ENCODE results near the gene PHLDB2. TPM values are rescaled to one million over a fixed set of nuclear protein-coding genes. Genes with fewer than 3 reads are reported as not detected.

The PHLDB2 gene
- total and polyA plus RNA-seq, 10 of the 15 experiments (the other 5 are each of a cell fraction or from before 2014, with no cell fraction given), result 0.03 to 0.67 (median 0.40) TPM

GRCh38 chr3:111963424-111963823 is 104.4 kb downstream of the PHLDB2 start:
- no peak for DNase-seq (ENCODE audit: low read depth, low spot score)
- no peaks in the 10 kb centered on the region for H3K27me3 ChIP-seq (replicated peaks in 1 of 2; ENCODE audit: control insufficient read depth in 2 of 2, insufficient read depth in 2 of 2, low read length in 1 of 2)
- RAD21 ChIA-PET (ENCODE audit: unreplicated experiment), result interaction anchor here (0.8 to 1.9 kb wide), 5 partner anchors 68 to 248 kb away, joined by 3 to 7 read pairs (median 3); no protein-coding TSS in a partner anchor
- H3K4me2 ChIP-seq (ENCODE audit: control insufficient read depth, insufficient read depth), result no peak overlapping the region
- H3K9ac ChIP-seq (ENCODE audit: control insufficient read depth, insufficient read depth, low read length), result no peak overlapping the region
- no peaks in the 10 kb centered on the region for H3K9me3 ChIP-seq (replicated peaks; ENCODE audit: control insufficient read depth, insufficient read depth, low read length)
- FAIRE-seq, result no peak
- SMC1A ChIA-PET (ENCODE audit: uncharacterized antibody, unreplicated experiment), result interaction anchor here (1.8 to 23.3 kb wide), 2 partner anchors 15 to 243 kb away, joined by 5 to 424 read pairs; partner anchors contain the start of gene ABHD10
- H2AFZ ChIP-seq (ENCODE audit: control insufficient read depth, low read depth, low read length), result no peak overlapping the region
- in situ Hi-C loops (cut with MboI) (no loop called here), intact Hi-C loops (cut with micrococcal nuclease; ENCODE audit: unreplicated experiment) (no loop called here)
- BruUV-seq (replicated peaks), result no TSS peak
- no peaks in the 10 kb centered on the region for H3K4me1 ChIP-seq (ENCODE audit: control insufficient read depth, insufficient read depth, low read length)
- no peak for ATAC-seq
- POLR2A ChIA-PET, result interaction anchor here (0.7 kb wide), 1 partner anchor 261 kb away, joined by 3 read pairs; no protein-coding TSS in a partner anchor
- no peak for TF ChIP-seq CEBPZ (IDR thresholded peaks at IDR 0.05; ENCODE audit: low read depth, low read length)
- TF ChIP-seq NBN (IDR thresholded peaks at IDR 0.05), result no peak
- no peak for TF ChIP-seq CBX5 (IDR thresholded peaks at IDR 0.05; ENCODE audit: low read depth)
- no peak for TF ChIP-seq NRF1 (conservative IDR thresholded peaks at IDR 0.05; ENCODE audit: low read depth, low read length)
- TF ChIP-seq ZBED1 (IDR thresholded peaks at IDR 0.05; ENCODE audit: borderline replicate concordance), result no peak
- TF ChIP-seq GABPA (IDR thresholded peaks at IDR 0.05; ENCODE audit: low read depth), result no peak
- no peak for TF ChIP-seq CBFB (IDR thresholded peaks at IDR 0.05; ENCODE audit: low read depth)
- no peak for TF ChIP-seq IRF3 (IDR thresholded peaks at IDR 0.05)
- TF ChIP-seq NR2C2 (IDR thresholded peaks at IDR 0.05; ENCODE audit: borderline replicate concordance, control insufficient read depth, insufficient read length, low read depth), result no peak
- TF ChIP-seq ZBTB11 (CRISPR knock-in tag; IDR thresholded peaks at IDR 0.05), result no peak
- TF ChIP-seq JUND (IDR thresholded peaks at IDR 0.05; ENCODE audit: low read depth, low read length), result no peak
- CTCF ChIA-PET, result interaction anchor here (0.7 to 8.4 kb wide), 6 partner anchors 50 to 369 kb away, joined by 3 to 69 read pairs (median 4); no protein-coding TSS in a partner anchor
- H3K79me2 ChIP-seq (ENCODE audit: control insufficient read depth, insufficient read depth, low read length), result no peaks in the 10 kb centered on the region
- 0% methylated on average over 1 of the region's 1 CpG for WGBS (ENCODE audit: insufficient coverage, insufficient replicate concordance, low lambda C conversion rate, missing lambda C conversion rate)
- no peak overlapping the region for H3K4me3 ChIP-seq
- no peaks in the 10 kb centered on the region for H3K36me3 ChIP-seq (ENCODE audit: control insufficient read depth in 2 of 2, insufficient read depth in 2 of 2, low read length in 1 of 2)
- no peak overlapping the region for H3K27ac ChIP-seq (ENCODE audit: control insufficient read depth, insufficient read depth)
- no peaks in the 10 kb centered on the region for H4K20me1 ChIP-seq (ENCODE audit: control insufficient read depth, insufficient read depth)
